Astrocyte (in vitro differentiated cells and primary cell): Measurements from ENCODE around the gene AHNAK. TPM values are rescaled to one million over a fixed set of nuclear protein-coding genes. Genes with fewer than 3 reads are reported as not detected.

Source experiments
- DNase-seq: peaks from one replicate; pipeline ENCODE4 v3.0.0-alpha.2; 2010; ENCODE audit warnings: low read depth
- FAIRE-seq: peaks from 2 replicates; lab custom pipeline; 2011; peaks lifted over from hg19 to GRCh38; lab: Jason Lieb, UNC
- H2AFZ ChIP-seq: 2 replicates; pipeline ENCODE4 v1.6.0; 2012; ENCODE audit warnings: low read depth, low read length, inconsistent platforms
- H3K27ac ChIP-seq: 2 replicates; pipeline ENCODE4 v1.5.1; 2011; ENCODE audit warnings: low read depth, low read length, inconsistent platforms
- H3K27me3 ChIP-seq: 2 replicates; pipeline ENCODE4 v1.6.0; 2011; ENCODE audit warnings: low read length, inconsistent platforms; ENCODE audit not compliant: insufficient read depth
- H3K36me3 ChIP-seq: 2 replicates; pipeline ENCODE4 v1.5.1; 2011; ENCODE audit warnings: low read length, inconsistent platforms; ENCODE audit not compliant: insufficient read depth
- H3K4me1 ChIP-seq: 2 replicates; pipeline ENCODE4 v1.5.1; 2011; ENCODE audit warnings: low read length, inconsistent platforms; ENCODE audit not compliant: insufficient read depth
- H3K4me2 ChIP-seq: 2 replicates; pipeline ENCODE4 v1.6.0; 2012; ENCODE audit warnings: low read length, inconsistent platforms
- H3K4me3 ChIP-seq: 2 replicates; pipeline ENCODE4 v1.5.1; 2011; ENCODE audit warnings: low read depth, mild to moderate bottlenecking, low read length, inconsistent platforms; ENCODE audit not compliant: insufficient read depth
- H3K79me2 ChIP-seq: 2 replicates; pipeline ENCODE4 v1.6.0; 2012; ENCODE audit warnings: mild to moderate bottlenecking, low read length, inconsistent platforms; ENCODE audit not compliant: insufficient read depth
- H3K9ac ChIP-seq: 2 replicates; pipeline ENCODE4 v1.6.0; 2012; ENCODE audit warnings: mild to moderate bottlenecking, low read length, inconsistent platforms
- H3K9me3 ChIP-seq: 2 replicates; pipeline ENCODE4 v1.5.1; 2012; ENCODE audit warnings: low read depth, mild to moderate bottlenecking, low read length, inconsistent platforms; ENCODE audit not compliant: insufficient read depth
- H4K20me1 ChIP-seq: 2 replicates; pipeline ENCODE4 v1.6.0; 2012; ENCODE audit warnings: low read length, inconsistent platforms; ENCODE audit not compliant: insufficient read depth
- H3K27ac Mint-ChIP-seq: one replicate; pipeline ENCODE4 v1.8.0; 2021; ENCODE audit warnings: mild to moderate bottlenecking, mixed read lengths; ENCODE audit not compliant: unreplicated experiment
- H3K27me3 Mint-ChIP-seq: one replicate; pipeline ENCODE4 v1.8.0; 2021; ENCODE audit warnings: low read depth, mixed read lengths; ENCODE audit not compliant: unreplicated experiment
- H3K36me3 Mint-ChIP-seq: one replicate; pipeline ENCODE4 v1.8.0; 2021; ENCODE audit warnings: low read depth, mixed read lengths; ENCODE audit not compliant: unreplicated experiment
- H3K4me1 Mint-ChIP-seq: one replicate; pipeline ENCODE4 v1.8.0; 2021; ENCODE audit warnings: low read depth, mixed read lengths; ENCODE audit not compliant: unreplicated experiment
- H3K4me3 Mint-ChIP-seq: one replicate; pipeline ENCODE4 v1.8.0; 2021; ENCODE audit warnings: mild to moderate bottlenecking, moderate library complexity, mixed read lengths; ENCODE audit not compliant: unreplicated experiment
- H3K9me3 Mint-ChIP-seq: one replicate; pipeline ENCODE4 v1.8.0; 2021; ENCODE audit warnings: mild to moderate bottlenecking, mixed read lengths; ENCODE audit not compliant: unreplicated experiment
- EZH2 ChIP-seq: IDR thresholded peaks from 2 replicates; pipeline ENCODE4 v1.6.1; 2012; ENCODE audit warnings: mild to moderate bottlenecking, low read length, inconsistent platforms; ENCODE audit not compliant: insufficient read depth
- total RNA-seq: library from RNA; stranded (reverse); gene quantifications from 2 replicates; pipeline ENCODE4 v1.2.1, GENCODE V29; 2021
- TF ChIP-seq, protein P1 (sequence below): IDR thresholded peaks from 2 replicates; pipeline ENCODE4 v1.5.1; 2011; ENCODE audit warnings: low read depth, mild to moderate bottlenecking, inconsistent platforms, low read length, moderate library complexity; ENCODE audit not compliant: insufficient read depth

AHNAK gene
- total RNA-seq, 1 donor from 2014 or later, result 378 TPM

DNA sequence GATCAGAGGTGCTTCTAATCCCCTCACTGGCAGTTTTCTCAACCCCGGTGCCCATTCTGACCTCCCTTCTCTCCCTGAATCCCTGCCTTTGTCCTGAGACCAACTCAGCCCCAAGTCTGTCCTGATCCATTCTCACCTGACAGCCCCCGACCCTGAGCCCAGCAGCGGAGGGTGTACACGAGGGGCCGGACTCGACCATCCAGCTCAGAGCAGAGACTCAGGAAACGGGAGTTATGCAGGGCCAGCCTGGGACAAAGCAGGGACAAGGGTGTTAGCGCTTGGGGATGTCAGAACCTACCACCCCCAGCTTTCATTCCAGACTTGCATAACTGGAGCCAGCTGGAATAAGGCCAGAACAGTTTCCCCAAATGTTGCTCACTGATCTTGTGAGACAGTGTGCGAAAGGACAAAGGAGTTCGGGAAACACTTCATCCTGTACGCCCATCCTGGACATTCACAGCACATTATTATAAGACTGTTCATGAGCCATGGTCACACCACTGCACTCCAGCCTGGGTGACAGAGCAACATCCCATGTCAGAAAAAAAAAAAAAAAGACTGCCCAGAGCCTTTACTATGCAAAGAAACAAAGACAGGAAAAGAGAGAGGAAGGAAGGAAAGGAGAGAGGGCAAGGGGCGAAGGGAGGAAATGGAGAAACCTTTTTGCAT lies 30.6 kb upstream of the AHNAK start:
- H3K27me3 Mint-ChIP-seq, result no peaks in the 10 kb centered on the region
- Histone ChIP-seq H3K9me3 (no peaks in the 10 kb centered on the region), H4K20me1 (peaks cover 16% of the 10 kb centered on the region), H3K4me1 (peaks cover 27% of the 10 kb centered on the region), H3K36me3 (peaks cover 7% of the 10 kb centered on the region), H3K27me3 (no peaks in the 10 kb centered on the region), H2AFZ (no peak overlapping the region), H3K4me2 (no peak overlapping the region), H3K79me2 (peaks cover 47% of the 10 kb centered on the region), H3K9ac (peak overlapping the region; percentile 95), H3K4me3 (no peak overlapping the region), H3K27ac (no peak overlapping the region)
- no peak overlapping the region for H3K27ac Mint-ChIP-seq
- TF ChIP-seq, protein P1, sequence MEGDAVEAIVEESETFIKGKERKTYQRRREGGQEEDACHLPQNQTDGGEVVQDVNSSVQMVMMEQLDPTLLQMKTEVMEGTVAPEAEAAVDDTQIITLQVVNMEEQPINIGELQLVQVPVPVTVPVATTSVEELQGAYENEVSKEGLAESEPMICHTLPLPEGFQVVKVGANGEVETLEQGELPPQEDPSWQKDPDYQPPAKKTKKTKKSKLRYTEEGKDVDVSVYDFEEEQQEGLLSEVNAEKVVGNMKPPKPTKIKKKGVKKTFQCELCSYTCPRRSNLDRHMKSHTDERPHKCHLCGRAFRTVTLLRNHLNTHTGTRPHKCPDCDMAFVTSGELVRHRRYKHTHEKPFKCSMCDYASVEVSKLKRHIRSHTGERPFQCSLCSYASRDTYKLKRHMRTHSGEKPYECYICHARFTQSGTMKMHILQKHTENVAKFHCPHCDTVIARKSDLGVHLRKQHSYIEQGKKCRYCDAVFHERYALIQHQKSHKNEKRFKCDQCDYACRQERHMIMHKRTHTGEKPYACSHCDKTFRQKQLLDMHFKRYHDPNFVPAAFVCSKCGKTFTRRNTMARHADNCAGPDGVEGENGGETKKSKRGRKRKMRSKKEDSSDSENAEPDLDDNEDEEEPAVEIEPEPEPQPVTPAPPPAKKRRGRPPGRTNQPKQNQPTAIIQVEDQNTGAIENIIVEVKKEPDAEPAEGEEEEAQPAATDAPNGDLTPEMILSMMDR, result no peak
- no peak for TF ChIP-seq EZH2
- DNase-seq (no peak), FAIRE-seq (no peak)
- H3K9me3 Mint-ChIP-seq, result no peaks in the 10 kb centered on the region
- peaks cover 20% of the 10 kb centered on the region for H3K36me3 Mint-ChIP-seq
- peaks cover 13% of the 10 kb centered on the region for H3K4me1 Mint-ChIP-seq
- no peak overlapping the region for H3K4me3 Mint-ChIP-seq

DNA sequence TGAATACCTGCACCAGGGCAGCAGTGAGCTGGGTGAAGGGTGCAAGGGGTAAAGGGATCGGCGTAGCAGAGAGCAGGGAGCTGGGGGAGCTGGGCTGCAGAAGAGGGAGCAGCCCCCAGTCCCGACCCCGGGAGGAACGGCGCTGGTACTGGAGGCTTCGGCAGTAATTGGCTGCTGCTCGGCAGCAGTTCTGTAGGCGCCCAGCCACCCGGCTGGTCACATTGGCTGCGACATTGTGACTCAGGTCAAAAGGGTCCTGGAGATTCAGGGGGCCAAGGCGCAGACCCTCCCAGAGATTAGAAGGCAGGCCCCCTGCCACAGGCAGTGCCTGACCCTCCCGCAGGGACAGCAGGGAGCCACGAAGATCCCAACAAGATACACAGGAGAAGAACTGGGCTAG lies 29.2 kb upstream of the AHNAK start:
- no peak overlapping the region for H3K4me3 ChIP-seq
- H2AFZ ChIP-seq, result no peak overlapping the region
- H3K9me3 ChIP-seq, result no peaks in the 10 kb centered on the region
- H3K27me3 Mint-ChIP-seq, result no peaks in the 10 kb centered on the region
- H3K36me3 ChIP-seq, result peaks cover 12% of the 10 kb centered on the region
- FAIRE-seq (no peak), DNase-seq (no peak)
- TF ChIP-seq, protein P1, result no peak
- no peak for TF ChIP-seq EZH2
- H3K27ac ChIP-seq, result no peak overlapping the region
- H3K4me1 Mint-ChIP-seq, result peaks cover 24% of the 10 kb centered on the region
- H3K9ac ChIP-seq, result peak overlapping the region; percentile 95
- peak overlapping the region; percentile 76 for H3K4me3 Mint-ChIP-seq
- peaks cover 60% of the 10 kb centered on the region for H3K79me2 ChIP-seq
- peak overlapping the region; percentile 97 for H3K4me2 ChIP-seq
- H4K20me1 ChIP-seq, result peaks cover 25% of the 10 kb centered on the region
- H3K36me3 Mint-ChIP-seq, result peaks cover 24% of the 10 kb centered on the region
- H3K27me3 ChIP-seq, result no peaks in the 10 kb centered on the region
- peaks cover 36% of the 10 kb centered on the region for H3K4me1 ChIP-seq
- no peak overlapping the region for H3K27ac Mint-ChIP-seq
- no peaks in the 10 kb centered on the region for H3K9me3 Mint-ChIP-seq

DNA sequence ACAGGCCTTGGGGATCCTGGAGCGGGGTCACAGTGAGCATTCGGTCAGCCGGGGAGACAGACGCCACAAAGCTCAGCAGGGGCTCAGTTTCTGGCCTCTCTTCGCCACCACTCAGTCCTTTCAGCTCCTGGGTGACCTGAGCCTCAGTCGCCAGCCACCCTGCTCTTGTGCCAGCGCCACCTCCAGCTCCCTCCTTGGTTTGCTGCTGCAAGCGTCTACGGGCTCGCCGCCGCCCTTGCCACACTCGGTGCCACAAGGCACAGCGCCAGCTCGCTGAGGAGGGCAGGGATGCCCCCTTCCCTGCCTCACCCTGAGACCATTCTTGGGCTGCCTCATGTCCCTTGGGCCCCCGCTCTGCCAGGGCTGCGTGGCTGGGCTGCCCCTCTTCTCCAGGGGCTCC lies 28.6 kb upstream of the AHNAK start:
- peak overlapping the region; percentile 78 for H3K4me3 ChIP-seq
- peak overlapping the region; percentile 95 for H3K9ac ChIP-seq
- Mint-ChIP-seq H3K27ac (peak overlapping the region; percentile 98), H3K9me3 (no peaks in the 10 kb centered on the region), H3K4me3 (peak overlapping the region; percentile 100), H3K4me1 (peaks cover 29% of the 10 kb centered on the region), H3K36me3 (peaks cover 27% of the 10 kb centered on the region), H3K27me3 (no peaks in the 10 kb centered on the region)
- H3K4me2 ChIP-seq, result peak overlapping the region; percentile 97
- peaks cover 32% of the 10 kb centered on the region for H4K20me1 ChIP-seq
- H3K79me2 ChIP-seq, result peaks cover 67% of the 10 kb centered on the region
- no peak for TF ChIP-seq EZH2
- TF ChIP-seq, protein P1, result no peak
- no peaks in the 10 kb centered on the region for H3K9me3 ChIP-seq
- peak overlapping the region; percentile 92 for H3K27ac ChIP-seq
- FAIRE-seq (no peak), DNase-seq (no peak)
- peaks cover 15% of the 10 kb centered on the region for H3K36me3 ChIP-seq
- no peaks in the 10 kb centered on the region for H3K27me3 ChIP-seq
- H3K4me1 ChIP-seq, result peaks cover 36% of the 10 kb centered on the region
- peak overlapping the region; percentile 57 for H2AFZ ChIP-seq
